PC-3 (cell line): Measurements from ENCODE around the gene CCBE1.

Experiments used
- CTCF ChIP-seq: fragments of 300-600 bp; sonication (generic); conservative IDR thresholded peaks from 2 replicates; pipeline ENCODE4 v1.5.1; 2017; ENCODE audit warnings: antibody characterized with exemption, low read depth, mild to moderate bottlenecking, low read length
- EZH2 ChIP-seq: fragments of 300-600 bp; sonication (generic); IDR thresholded peaks from one replicate; pipeline ENCODE4 v1.6.1; 2017; ENCODE audit warnings: antibody characterized with exemption, mild to moderate bottlenecking, low read length; ENCODE audit not compliant: unreplicated experiment

DNA sequence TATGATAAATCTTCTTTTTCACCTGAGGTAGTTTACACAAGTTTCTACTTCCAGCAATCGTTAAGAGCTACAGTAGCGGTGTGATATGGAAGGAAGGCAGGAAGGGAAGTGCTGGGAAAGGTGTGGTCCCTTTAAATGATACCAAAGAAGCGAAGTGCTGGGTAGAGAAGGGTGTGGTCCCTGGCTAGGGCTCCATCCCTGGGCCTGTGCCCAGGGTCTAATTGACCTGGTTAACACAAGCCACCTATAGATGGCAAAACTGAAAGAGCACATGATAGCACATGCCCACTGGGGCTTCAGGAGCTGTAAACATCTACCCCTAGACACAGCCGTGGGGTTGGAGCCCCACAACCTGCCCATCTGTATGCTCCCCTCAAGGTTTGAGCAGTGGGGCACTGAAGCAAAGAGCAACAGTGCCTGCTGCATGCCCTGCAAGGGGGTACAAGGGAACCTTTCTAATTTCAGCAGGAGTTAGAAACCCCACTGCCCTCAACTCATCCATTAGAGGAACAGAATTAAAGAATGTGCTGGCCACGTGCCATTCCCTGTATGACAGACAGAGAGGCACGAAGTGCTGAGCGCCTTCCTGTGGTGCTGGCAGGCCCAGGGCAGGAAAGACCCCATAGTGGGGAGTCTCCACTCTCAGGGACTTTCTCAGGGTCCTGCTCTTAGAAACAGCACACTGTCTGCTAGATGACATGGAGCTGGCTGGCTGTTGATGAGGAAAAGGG lies 185.0 kb downstream of the CCBE1 start:
- TF ChIP-seq CTCF (no peak), EZH2 (no peak)
